GM19397 (cell line): ENCODE data around the gene ESAM.
A peak's percentile ranks its signal among the peaks of the same experiment; 100 is the strongest.

Experiments used
- ATAC-seq: cut with Tn5 transposase; IDR thresholded peaks from one replicate; pipeline ENCODE4 v1.9.1; 2021; ENCODE audit warnings: mild to moderate bottlenecking, moderate library complexity; ENCODE audit not compliant: unreplicated experiment

Gene ESAM

GRCh38 chr11:124762105-124762623 lies at the start of gene ESAM:
Gene ESAM, minus strand, starts transcription at chr11:124762290. Its CDS starts 136 bp downstream, at chr11:124762154.
- ATAC-seq: peak; percentile 56

GRCh38 chr11:124811399-124812125 lies 49.5 kb upstream of the ESAM start:
- ATAC-seq: no peak

GRCh38 chr11:124807660-124808270 lies 45.7 kb upstream of the ESAM start:
- ATAC-seq: no peak

- no peak for ATAC-seq
These were observed 45.1 kb upstream of the ESAM start for GRCh38 chr11:124807201-124807600.

- no peak for ATAC-seq
These were observed 42.8 kb upstream of the ESAM start for GRCh38 chr11:124804884-124805283.

- no peak for ATAC-seq
These were observed 39.7 kb upstream of the ESAM start for GRCh38 chr11:124801636-124802312.

GRCh38 chr11:124801014-124801413 lies 38.9 kb upstream of the ESAM start:
- ATAC-seq: no peak

- peak; percentile 92 for ATAC-seq
These were observed 38.3 kb upstream of the ESAM start, which contains the start of gene MSANTD2 for GRCh38 chr11:124800226-124800929. Gene MSANTD2, minus strand, starts transcription at chr11:124800406. Its CDS starts 26 bp downstream, at chr11:124800380.

GRCh38 chr11:124799348-124800225 lies 37.5 kb upstream of the ESAM start:
- peak; percentile 43 for ATAC-seq

GRCh38 chr11:124798991-124799347 lies 36.9 kb upstream of the ESAM start:
- ATAC-seq: peak; percentile 5

- no peak for ATAC-seq
These were observed 34.2 kb upstream of the ESAM start for GRCh38 chr11:124796312-124796711.

- peak; percentile 62 for ATAC-seq
These were observed 31.6 kb upstream of the ESAM start for GRCh38 chr11:124793466-124794278.

GRCh38 chr11:124791626-124792341 lies 29.7 kb upstream of the ESAM start:
- ATAC-seq: peak; percentile 56

GRCh38 chr11:124788521-124788920 lies 26.4 kb upstream of the ESAM start:
- no peak for ATAC-seq

GRCh38 chr11:124784051-124784450 lies 22.0 kb upstream of the ESAM start:
- ATAC-seq: no peak

- no peak for ATAC-seq
These were observed 20.9 kb upstream of the ESAM start for GRCh38 chr11:124783002-124783401.

- no peak for ATAC-seq
These were observed 17.5 kb upstream of the ESAM start for GRCh38 chr11:124779568-124779967.

- no peak for ATAC-seq
These were observed 16.2 kb upstream of the ESAM start for GRCh38 chr11:124778281-124778680.
